GM13977 (cell line): ENCODE results near the gene ACTRT1.

Source experiments
- DNase-seq: peaks from one replicate; pipeline ENCODE4 v3.0.0; 2012; ENCODE audit warnings: low spot score
- in situ Hi-C: fragments of 300-500 bp; cut with MboI; formaldehyde crosslinking; loops from one replicate; pipeline ENCODE4 v1.12.0; 2022; ENCODE audit warnings: low sequenced_read_pairs, low pct_unique_long_range_greater_than_20kb, mixed read lengths, inconsistent platforms; ENCODE audit not compliant: unreplicated experiment
- TF ChIP-seq, protein P1 (sequence below): IDR thresholded peaks from 2 replicates; pipeline ENCODE4 v1.5.1; 2012; ENCODE audit warnings: mild to moderate bottlenecking, control low read depth; ENCODE audit not compliant: insufficient read depth; ENCODE audit errors: extremely low read depth, missing control alignments

ACTRT1 gene

DNA sequence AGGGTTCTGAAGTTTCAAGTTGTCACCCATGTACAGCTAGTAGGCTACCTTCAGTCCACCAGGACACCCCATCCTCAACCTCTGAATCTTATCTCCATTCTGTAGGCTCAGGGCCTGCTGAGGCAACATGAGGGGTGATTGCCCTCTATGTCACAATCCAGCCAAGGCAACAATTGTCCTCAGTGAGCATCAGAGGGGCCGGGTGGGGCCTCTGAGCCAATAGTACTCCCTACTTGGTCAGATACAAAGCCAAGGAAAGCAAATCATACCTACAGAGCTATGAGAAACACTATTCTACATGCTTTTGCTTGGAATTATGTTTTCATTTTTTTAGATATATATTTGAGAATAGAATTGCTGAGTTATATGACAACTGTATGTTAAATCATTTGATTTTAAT lies at the start of gene ACTRT1:
TSS of gene ACTRT1 (minus strand) at position 101 of the 400 bp plus-strand sequence. CDS start 197 bp downstream, outside the sequence.
- DNase-seq = no peak
- in situ Hi-C loops = no loop called here
- TF ChIP-seq, protein P1, sequence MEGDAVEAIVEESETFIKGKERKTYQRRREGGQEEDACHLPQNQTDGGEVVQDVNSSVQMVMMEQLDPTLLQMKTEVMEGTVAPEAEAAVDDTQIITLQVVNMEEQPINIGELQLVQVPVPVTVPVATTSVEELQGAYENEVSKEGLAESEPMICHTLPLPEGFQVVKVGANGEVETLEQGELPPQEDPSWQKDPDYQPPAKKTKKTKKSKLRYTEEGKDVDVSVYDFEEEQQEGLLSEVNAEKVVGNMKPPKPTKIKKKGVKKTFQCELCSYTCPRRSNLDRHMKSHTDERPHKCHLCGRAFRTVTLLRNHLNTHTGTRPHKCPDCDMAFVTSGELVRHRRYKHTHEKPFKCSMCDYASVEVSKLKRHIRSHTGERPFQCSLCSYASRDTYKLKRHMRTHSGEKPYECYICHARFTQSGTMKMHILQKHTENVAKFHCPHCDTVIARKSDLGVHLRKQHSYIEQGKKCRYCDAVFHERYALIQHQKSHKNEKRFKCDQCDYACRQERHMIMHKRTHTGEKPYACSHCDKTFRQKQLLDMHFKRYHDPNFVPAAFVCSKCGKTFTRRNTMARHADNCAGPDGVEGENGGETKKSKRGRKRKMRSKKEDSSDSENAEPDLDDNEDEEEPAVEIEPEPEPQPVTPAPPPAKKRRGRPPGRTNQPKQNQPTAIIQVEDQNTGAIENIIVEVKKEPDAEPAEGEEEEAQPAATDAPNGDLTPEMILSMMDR = no peak

DNA sequence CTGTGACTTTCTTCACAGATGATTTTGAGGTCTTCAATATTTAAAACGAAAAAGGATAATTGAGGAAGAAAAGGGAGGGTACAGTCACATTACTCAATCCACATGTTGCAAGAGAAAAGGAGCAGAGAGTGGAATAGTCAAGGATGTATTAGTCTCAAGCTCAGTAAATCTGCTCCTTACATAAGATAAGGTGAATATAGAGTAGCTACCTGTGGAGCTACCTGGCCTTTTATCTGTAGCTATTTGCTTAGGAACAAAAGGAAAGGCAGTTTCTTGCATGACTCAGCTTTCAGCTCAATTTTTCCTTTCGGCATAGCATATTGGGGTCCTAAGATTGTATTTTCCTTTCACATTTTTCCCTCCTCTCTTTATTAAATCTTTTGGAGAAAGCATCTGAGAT lies 26.3 kb upstream of the ACTRT1 start:
- TF ChIP-seq, protein P1 = no peak
- in situ Hi-C loops = no loop called here
- no peak for DNase-seq

DNA sequence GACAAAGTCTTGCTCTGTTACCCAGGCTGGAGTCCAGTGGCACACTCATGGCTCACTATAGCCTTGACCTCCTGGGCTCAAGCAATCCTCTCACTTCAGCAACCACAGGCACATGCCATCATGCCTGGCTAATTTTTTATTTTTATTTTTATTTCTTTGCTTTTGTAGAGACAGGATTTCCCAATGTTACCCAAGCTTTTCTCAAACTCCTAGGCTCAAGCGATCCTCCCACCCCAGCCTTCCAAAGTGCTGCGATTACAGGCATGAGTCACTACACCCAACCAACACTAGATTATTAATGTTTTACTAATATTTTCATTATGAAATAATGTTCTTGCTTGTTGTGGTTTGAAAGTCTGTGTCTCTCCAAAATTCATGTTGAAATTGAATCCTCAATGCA lies 5.2 kb upstream of the ACTRT1 start:
- no peak for DNase-seq

DNA sequence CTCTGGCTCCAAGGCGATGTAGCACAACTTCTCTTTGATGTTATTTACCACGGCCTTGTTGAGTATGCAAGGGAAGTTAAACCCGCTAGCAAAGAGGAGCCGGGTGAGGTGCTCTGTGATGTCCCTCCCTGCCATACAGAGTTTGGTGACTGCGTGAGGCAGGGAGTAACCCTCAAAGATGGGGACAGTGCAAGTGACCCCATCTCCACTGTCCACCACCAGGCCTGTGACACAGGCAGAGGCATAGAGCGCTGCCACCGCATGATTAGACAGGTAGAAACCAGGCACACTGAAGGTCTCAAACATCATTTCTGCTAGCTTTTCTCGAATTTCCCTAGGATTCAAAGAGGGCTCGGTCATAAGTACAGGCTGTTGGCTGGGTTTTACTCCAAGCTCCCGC lies 677 bp downstream of the ACTRT1 start:
- in situ Hi-C loops = no loop called here
- no peak for DNase-seq
- TF ChIP-seq, protein P1 = no peak

More for the DNA sequence above, 5.2 kb upstream of the ACTRT1 start:
- TF ChIP-seq, protein P1 = no peak
- in situ Hi-C loops = no loop called here

DNA sequence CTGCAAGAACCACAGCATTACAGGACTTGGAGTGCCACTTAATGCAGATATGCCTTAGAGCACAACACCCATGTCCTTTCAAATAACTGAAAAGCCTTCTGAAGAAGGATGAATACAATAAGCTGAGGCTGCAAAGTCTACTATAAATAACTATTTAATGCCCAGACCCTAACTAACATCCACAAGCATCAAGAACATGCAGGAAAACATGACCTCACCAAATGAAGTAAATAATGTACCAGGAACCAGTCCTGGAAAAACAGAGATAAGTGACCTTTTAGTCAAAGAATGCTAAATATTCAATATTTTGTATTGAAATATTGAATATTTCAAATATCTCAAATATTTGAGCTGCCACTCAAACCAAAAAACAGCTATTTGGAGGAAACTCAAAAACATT lies 16.9 kb downstream of the ACTRT1 start:
- DNase-seq = no peak
- TF ChIP-seq, protein P1 = no peak
- in situ Hi-C loops = no loop called here

DNA sequence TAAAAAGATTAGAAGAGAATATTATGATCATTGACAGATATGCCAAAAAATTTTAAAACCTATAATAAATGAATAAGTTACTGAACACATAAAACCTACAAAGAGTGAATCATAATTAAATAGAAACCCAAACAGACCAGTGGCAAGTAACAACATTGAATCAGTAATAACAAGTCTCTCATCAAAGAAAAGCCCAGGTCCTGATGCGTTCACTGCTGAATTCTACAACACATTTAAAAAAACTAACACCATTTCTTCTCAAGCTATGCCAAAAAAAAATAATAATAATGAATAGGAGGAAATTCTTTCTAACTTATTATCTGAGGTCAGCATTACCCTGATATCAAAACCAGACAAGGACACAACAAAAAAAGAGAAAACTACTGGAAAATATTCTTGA lies 30.6 kb downstream of the ACTRT1 start:
- in situ Hi-C loops = no loop called here
- TF ChIP-seq, protein P1 = no peak

DNA sequence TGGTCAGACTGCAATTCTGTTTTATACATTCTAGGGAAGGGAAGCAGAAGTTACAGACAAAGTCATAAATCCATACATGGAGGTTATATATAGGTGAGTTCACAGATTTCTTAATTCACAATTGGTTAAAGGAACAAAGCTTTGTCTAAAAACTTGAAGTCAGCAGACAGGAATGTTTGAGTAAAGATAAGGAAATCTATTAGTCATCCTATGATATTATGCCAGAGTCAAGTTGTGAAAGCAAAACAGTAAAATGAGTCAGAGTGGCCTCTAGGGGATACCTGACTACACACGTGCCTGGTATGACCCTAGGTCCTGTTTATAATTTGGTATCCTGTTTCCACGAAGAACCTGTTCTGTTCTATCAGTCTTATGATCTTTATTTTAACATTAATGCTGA lies 31.5 kb downstream of the ACTRT1 start:
- in situ Hi-C loops = no loop called here
- no peak for DNase-seq

More for the DNA sequence above, 30.6 kb downstream of the ACTRT1 start:
- DNase-seq = no peak

More for the DNA sequence above, 31.5 kb downstream of the ACTRT1 start:
- TF ChIP-seq, protein P1 = no peak
